B cell (primary cell): ENCODE measurements around the gene CEP295NL. TPM values are rescaled to one million over a fixed set of nuclear protein-coding genes. Genes with fewer than 3 reads are reported as not detected.

Source experiments
- ATAC-seq: fragments of 200-7000 bp; cut with Tn5 transposase; one replicate; pipeline ENCODE4 v1.10.0; 2021; ENCODE audit warnings: low read depth, mild to moderate bottlenecking, moderate number of reproducible peaks, moderate library complexity
- CTCF ChIA-PET: fragments of 350-600 bp; sonication (Branson Sonifier 250); formaldehyde crosslinking; loops from one replicate; lab custom pipeline; 2021; ENCODE audit warnings: antibody characterized with exemption, inconsistent platforms; lab: Charles Lee
- POLR2A ChIA-PET: fragments of 350-600 bp; sonication (Branson Sonifier 250); formaldehyde crosslinking; loops from one replicate; lab custom pipeline; 2021; ENCODE audit warnings: antibody characterized with exemption; lab: Charles Lee
- DNase-seq: peaks from one replicate; pipeline ENCODE4 v3.0.0; 2013
- H2AFZ ChIP-seq: 2 replicates; pipeline ENCODE4 v1.6.1; 2012; ENCODE audit warnings: mild to moderate bottlenecking, low read depth, low read length; ENCODE audit not compliant: insufficient read depth, poor library complexity, severe bottlenecking
- H3K27ac ChIP-seq, 2 donors: 1 replicate in 1 of 2; 2 replicates in 1 of 2; pipeline ENCODE4 v1.5.1; 2012 to 2013; ENCODE audit warnings: low read length in 2 of 2, mild to moderate bottlenecking in 2 of 2, moderate library complexity in 1 of 2
- H3K27me3 ChIP-seq, 4 experiments: fragments of 200-600 bp in 1 of 4; sonication (generic) in 1 of 4; replicated peaks in 1 of 4; 1 replicate in 2 of 4; 2 replicates in 2 of 4; pipeline versions ENCODE4 v1.6.1 to v1.7.0; 2013 to 2016; ENCODE audit warnings: low read length in 3 of 4, mild to moderate bottlenecking in 2 of 4, mixed read lengths in 1 of 4, moderate library complexity in 1 of 4; ENCODE audit not compliant: insufficient read depth in 4 of 4, control insufficient read depth in 3 of 4; ENCODE audit errors: control extremely low read depth in 1 of 4
- H3K36me3 ChIP-seq, 2 experiments: replicated peaks in 1 of 2; 1 replicate in 1 of 2; 2 replicates in 1 of 2; pipeline versions ENCODE4 v1.6.1 to v1.7.1; 2013; ENCODE audit warnings: low read length in 1 of 2; ENCODE audit not compliant: insufficient read depth in 2 of 2, control insufficient read depth in 1 of 2; ENCODE audit errors: control extremely low read depth in 1 of 2, extremely low read depth in 1 of 2
- H3K4me1 ChIP-seq, 2 donors: fragments of 200-600 bp in 1 of 2; sonication (generic) in 1 of 2; 1 replicate in 1 of 2; 2 replicates in 1 of 2; pipeline versions ENCODE4 v1.5.1 to v1.6.1; 2013 to 2017; ENCODE audit warnings: low read length in 2 of 2; ENCODE audit not compliant: control insufficient read depth in 2 of 2, insufficient read depth in 2 of 2
- H3K4me2 ChIP-seq: replicated peaks from 2 replicates; pipeline ENCODE3; 2012; ENCODE audit warnings: mild to moderate bottlenecking, low read depth, low read length; ENCODE audit not compliant: poor library complexity, severe bottlenecking
- H3K4me3 ChIP-seq, 5 experiments: fragments of 200-600 bp in 1 of 5; sonication (generic) in 1 of 5; 1 replicate in 3 of 5; 2 replicates in 2 of 5; pipeline versions ENCODE4 v1.5.1 to v1.7.0; 2011 to 2016; ENCODE audit warnings: low read length in 4 of 5, mild to moderate bottlenecking in 4 of 5, low read depth in 2 of 5, control low read depth in 1 of 5, moderate library complexity in 1 of 5; ENCODE audit not compliant: insufficient read depth in 1 of 5; ENCODE audit errors: control extremely low read depth in 1 of 5, extremely low read depth in 1 of 5
- H3K79me2 ChIP-seq: fragments of 200-600 bp; sonication (generic); one replicate; pipeline ENCODE4 v1.6.0; 2016; ENCODE audit warnings: low read length; ENCODE audit not compliant: control insufficient read depth, insufficient read depth
- H3K9ac ChIP-seq: fragments of 200-600 bp; sonication (generic); 2 replicates; pipeline ENCODE4 v1.6.1; 2017; ENCODE audit warnings: mild to moderate bottlenecking, low read length, moderate library complexity
- H3K9me3 ChIP-seq, 3 donors: one replicate each; pipeline versions ENCODE4 v1.6.1 to v1.7.1; 2013; ENCODE audit warnings: low read length in 2 of 3; ENCODE audit not compliant: control insufficient read depth in 2 of 3, insufficient read depth in 1 of 3; ENCODE audit errors: control extremely low read depth in 1 of 3
- H4K20me1 ChIP-seq: 2 replicates; pipeline ENCODE4 v1.6.0; 2012; ENCODE audit warnings: mild to moderate bottlenecking, low read length; ENCODE audit not compliant: insufficient read depth, control insufficient read depth, poor library complexity, severe bottlenecking
- H3K27ac Mint-ChIP-seq: one replicate; pipeline ENCODE4 v1.8.0; 2021; ENCODE audit warnings: mixed read lengths
- H3K27me3 Mint-ChIP-seq: one replicate; pipeline ENCODE4 v1.8.0; 2021; ENCODE audit warnings: mixed read lengths
- H3K4me1 Mint-ChIP-seq: one replicate; pipeline ENCODE4 v1.8.0; 2021; ENCODE audit warnings: mixed read lengths
- H3K4me3 Mint-ChIP-seq: one replicate; pipeline ENCODE4 v1.8.0; 2021; ENCODE audit warnings: mixed read lengths
- H3K9me3 Mint-ChIP-seq: one replicate; pipeline ENCODE4 v1.8.0; 2022; ENCODE audit warnings: mixed read lengths; ENCODE audit not compliant: insufficient read depth
- CTCF ChIP-seq: fragments of 200-600 bp; IDR thresholded peaks from one replicate; pipeline ENCODE4 v1.8.0; 2022; ENCODE audit warnings: antibody characterized with exemption, mild to moderate bottlenecking
- EZH2 ChIP-seq: IDR thresholded peaks from 2 replicates; pipeline ENCODE4 v1.6.1; 2012; ENCODE audit warnings: borderline replicate concordance, low read depth, mild to moderate bottlenecking, moderate library complexity, low read length; ENCODE audit not compliant: insufficient read depth, poor library complexity, severe bottlenecking
- WGBS: methylation state at CpG from one replicate; pipeline ENCODE4 v1.1.5; 2013; ENCODE audit warnings: missing lambda C conversion rate; ENCODE audit not compliant: insufficient coverage; 5-methylcytosine and 5-hydroxymethylcytosine counted together
- intact Hi-C: fragments of 100-400 bp; cut with micrococcal nuclease; formaldehyde crosslinking; loops from one replicate; pipeline ENCODE4 v1.10.0; 2022
- polyA plus RNA-seq: library from polyadenylated mRNA; depleted of rRNA; stranded (reverse); fragments of >200 nt; gene quantifications from 2 replicates; pipeline ENCODE4 v1.2.3, GENCODE V29; 2012
- total RNA-seq, 2 donors: library from RNA; stranded (reverse); fragments of 120-200 nt in 1 of 2; gene quantifications; 1 replicate in 1 of 2; 2 replicates in 1 of 2; pipeline versions ENCODE4 v1.2.3 to v1.2.4, GENCODE V29; 2013 to 2022

Gene CEP295NL
- total and polyA plus RNA-seq, 2 donors (not counting 1 experiment from before 2014, with no cell fraction given) = 0.09 to 1.3 TPM

DNA sequence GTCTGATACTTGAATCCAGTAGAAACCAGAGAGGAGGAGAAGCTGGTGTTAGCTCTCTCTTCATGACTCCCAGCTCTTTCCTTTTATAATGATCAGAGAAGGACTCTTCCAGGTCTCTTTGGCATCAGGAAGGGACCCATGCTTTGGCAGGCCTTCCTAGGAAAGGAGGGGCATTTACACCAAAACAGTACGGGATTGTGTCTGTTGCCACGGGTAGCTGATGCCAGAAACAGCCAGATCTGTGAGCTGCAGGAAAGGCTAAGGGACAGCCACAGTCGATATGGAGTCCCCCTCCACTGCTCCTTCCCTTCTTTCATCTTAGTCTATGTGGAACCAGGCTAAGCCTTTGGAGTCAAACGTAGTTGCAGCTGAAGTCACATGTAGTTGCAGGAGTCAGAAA lies 9.3 kb downstream of the CEP295NL start:
- no peak overlapping the region for H3K4me3 ChIP-seq

More for the DNA sequence above, 9.3 kb downstream of the CEP295NL start:
- no peak for DNase-seq
- ChIA-PET POLR2A (interaction anchor here (0.6 kb wide), 1 partner anchor 23 kb away, joined by 5 read pairs; no protein-coding TSS in a partner anchor), CTCF (interaction anchor here (0.7 to 2.1 kb wide), 3 partner anchors 28 to 881 kb away, joined by 3 to 7 read pairs (median 4); no protein-coding TSS in a partner anchor)
- no peak for TF ChIP-seq EZH2
- no peak for TF ChIP-seq CTCF
- no peaks in the 10 kb centered on the region for H3K27me3 Mint-ChIP-seq
- Histone ChIP-seq H3K4me2 (no peak overlapping the region), H3K27me3 (no peaks in the 10 kb centered on the region), H3K36me3 (peaks cover 0 to 7% of the 10 kb centered on the region in 2 experiments), H4K20me1 (no peaks in the 10 kb centered on the region), H2AFZ (no peak overlapping the region), H3K9me3 (no peaks in the 10 kb centered on the region), H3K27ac (no peak overlapping the region), H3K79me2 (peaks cover 10% of the 10 kb centered on the region), H3K4me1 (peaks cover 36 to 48% of the 10 kb centered on the region in 2 donors), H3K9ac (no peak overlapping the region)
- peak overlapping the region; percentile 50 for H3K27ac Mint-ChIP-seq
- 80% methylated on average over 3 of the region's 4 CpGs for WGBS
- intact Hi-C loops = no loop called here
- peaks cover 52% of the 10 kb centered on the region for H3K4me1 Mint-ChIP-seq
- no peaks in the 10 kb centered on the region for H3K9me3 Mint-ChIP-seq
- no peak for ATAC-seq
- H3K4me3 Mint-ChIP-seq = no peak overlapping the region
